HG02981 (cell line): ENCODE measurements around the gene INPPL1.

Experiments
- ATAC-seq: cut with Tn5 transposase; IDR thresholded peaks from one replicate; pipeline ENCODE4 v1.9.1; 2021; ENCODE audit warnings: mild to moderate bottlenecking, moderate library complexity; ENCODE audit not compliant: unreplicated experiment

Gene INPPL1

DNA sequence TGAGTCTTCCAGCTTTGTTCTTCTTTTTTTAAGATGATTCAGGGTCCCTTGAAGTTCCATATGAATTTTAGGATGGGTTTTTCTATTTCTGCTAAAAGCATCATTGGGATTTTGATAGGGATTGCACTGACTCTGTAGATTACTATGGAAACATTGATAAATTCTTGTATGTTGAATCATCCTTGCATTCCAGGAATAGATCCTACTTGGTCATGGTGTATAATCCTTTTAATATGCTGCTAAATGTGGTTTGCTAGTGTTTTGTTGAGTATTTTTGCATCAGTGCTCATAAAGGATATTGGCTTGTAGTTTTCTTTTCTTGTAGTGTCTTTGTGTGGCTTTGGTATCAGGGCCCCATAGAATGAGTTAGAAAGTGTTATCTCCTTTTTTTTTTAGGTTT lies 54.3 kb downstream of the INPPL1 start:
- no peak for ATAC-seq

- ATAC-seq, result no peak
Observed at GRCh38 chr11:72280037-72280436, 55.5 kb downstream of the INPPL1 start.

DNA sequence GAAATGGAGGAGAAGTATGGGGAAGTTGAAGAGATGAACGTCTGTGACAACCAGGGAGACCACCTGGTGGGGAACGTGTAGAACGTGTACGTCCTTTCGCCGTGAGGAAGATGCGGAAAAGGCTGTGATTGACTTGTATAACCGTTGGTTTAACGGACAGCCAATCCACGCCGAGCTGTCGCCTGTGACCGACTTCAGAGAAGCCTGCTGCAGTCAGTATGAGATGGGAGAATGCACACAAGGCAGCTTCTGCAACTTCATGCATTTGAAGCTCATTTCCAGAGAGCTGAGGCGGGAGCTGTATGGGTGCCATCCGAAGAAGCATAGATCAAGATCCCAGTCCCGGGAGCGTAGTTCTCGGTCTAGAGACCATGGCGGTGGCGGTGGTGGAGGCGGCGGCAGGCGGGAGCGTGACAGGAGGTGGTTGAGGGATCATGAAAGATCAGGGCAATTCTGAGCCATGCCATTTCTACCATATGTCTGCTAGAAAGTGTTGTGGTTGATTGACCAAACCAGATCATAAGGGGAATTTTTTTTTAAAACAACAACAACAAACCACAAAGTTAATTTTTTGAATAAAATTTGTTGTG lies 56.3 kb downstream of the INPPL1 start:
- ATAC-seq, result no peak

GRCh38 chr11:72283947-72284346 lies 59.4 kb downstream of the INPPL1 start:
- ATAC-seq, result no peak

DNA sequence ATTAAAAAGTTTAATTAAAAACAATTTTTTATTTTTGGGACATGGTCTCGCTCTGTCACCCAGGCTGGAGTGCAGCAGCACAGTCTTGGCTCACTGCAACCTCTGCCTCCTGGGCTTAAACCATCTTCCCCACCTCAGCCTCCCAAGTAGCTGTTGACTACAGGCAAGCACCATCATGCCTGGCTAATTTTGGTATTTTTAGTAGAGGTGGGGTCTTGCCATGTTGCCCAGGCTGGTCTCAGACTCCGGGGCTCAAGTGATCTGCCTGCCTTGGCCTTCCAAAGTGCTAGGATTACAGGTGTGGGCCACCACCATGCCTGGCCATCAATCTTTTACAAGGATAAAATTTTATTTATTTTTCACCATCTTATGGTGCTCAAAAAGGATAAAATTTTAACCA lies 62.7 kb downstream of the INPPL1 start:
- no peak for ATAC-seq
